ENCODE data around the gene GRIN1.

Gene GRIN1

GRCh38 chr9:137191245-137191644 lies 52.3 kb downstream of the GRIN1 start:
- FAIRE-seq, result no peak
- TF ChIP-seq SPI1 (IDR thresholded peaks at IDR 0.05; ENCODE audit: low read depth, low read length), result no peak
- TF ChIP-seq TAF1 (IDR thresholded peaks at IDR 0.05; ENCODE audit: low read depth, low read length), result no peak
- no peak for TF ChIP-seq POU2F2 (IDR thresholded peaks at IDR 0.05; ENCODE audit: low read depth, low read length)
- TF ChIP-seq PAX5 (IDR thresholded peaks at IDR 0.05; ENCODE audit: insufficient read depth, low read length, severe bottlenecking), result no peak
- TF ChIP-seq POLR2A (IDR thresholded peaks at IDR 0.05; ENCODE audit: low read depth, low read length), result no peak
- no peak for TF ChIP-seq POLR2AphosphoS5 (IDR thresholded peaks at IDR 0.05; ENCODE audit: low read depth, low read length)
- DNase-seq (ENCODE audit: insufficient read length, low spot score), result no peak

DNA sequence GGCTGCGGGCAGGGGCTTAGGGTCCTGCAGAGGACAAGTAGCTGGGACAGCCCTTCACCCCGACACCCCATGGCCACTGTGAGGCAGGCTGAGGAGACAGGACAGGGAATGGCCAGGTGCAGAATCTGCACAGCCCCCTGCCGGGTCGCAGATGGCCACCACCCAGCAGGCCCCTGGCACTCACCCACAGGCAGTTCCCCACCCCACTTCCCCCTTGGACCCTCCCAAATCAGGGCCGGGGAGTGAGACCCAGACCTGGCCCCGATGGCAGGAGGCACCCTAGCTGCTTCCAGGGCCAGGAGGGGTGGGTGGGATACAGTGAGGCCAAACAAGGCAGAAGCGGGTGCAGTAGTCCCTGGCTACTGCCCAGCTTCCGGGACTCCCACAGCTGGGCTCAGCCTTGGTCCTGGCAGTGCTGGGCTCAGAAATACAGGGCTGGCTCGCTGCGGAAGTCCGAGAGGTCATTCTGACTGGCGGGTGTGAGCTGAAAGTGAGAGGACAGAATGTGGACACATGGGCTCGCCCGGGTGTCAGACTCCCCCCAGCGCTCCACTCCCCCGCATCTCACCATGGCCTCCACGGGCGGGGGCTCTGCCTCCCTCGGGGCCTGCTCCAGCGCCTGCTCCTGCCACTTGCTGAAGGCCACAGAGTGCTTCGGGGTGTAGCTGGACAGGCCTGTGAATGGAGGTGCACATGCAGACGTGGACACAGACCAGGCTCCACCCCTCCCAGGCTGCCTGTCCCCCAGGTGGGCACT lies 52.9 kb downstream of the GRIN1 start:
- FAIRE-seq (no peak), DNase-seq (ENCODE audit: insufficient read length, low spot score) (no peak)
- TF ChIP-seq POLR2AphosphoS5 (IDR thresholded peaks at IDR 0.05; ENCODE audit: low read depth, low read length) (no peak), TAF1 (IDR thresholded peaks at IDR 0.05; ENCODE audit: low read depth, low read length) (no peak), SPI1 (IDR thresholded peaks at IDR 0.05; ENCODE audit: low read depth, low read length) (no peak), POLR2A (IDR thresholded peaks at IDR 0.05; ENCODE audit: low read depth, low read length) (no peak), PAX5 (IDR thresholded peaks at IDR 0.05; ENCODE audit: insufficient read depth, low read length, severe bottlenecking) (no peak), POU2F2 (IDR thresholded peaks at IDR 0.05; ENCODE audit: low read depth, low read length) (no peak)

GRCh38 chr9:137192448-137192780 lies 53.5 kb downstream of the GRIN1 start:
- FAIRE-seq (no peak), DNase-seq (ENCODE audit: insufficient read length, low spot score) (no peak)
- no peak for TF ChIP-seq POLR2AphosphoS5 (IDR thresholded peaks at IDR 0.05; ENCODE audit: low read depth, low read length)
- TF ChIP-seq POU2F2 (IDR thresholded peaks at IDR 0.05; ENCODE audit: low read depth, low read length), result no peak

DNA sequence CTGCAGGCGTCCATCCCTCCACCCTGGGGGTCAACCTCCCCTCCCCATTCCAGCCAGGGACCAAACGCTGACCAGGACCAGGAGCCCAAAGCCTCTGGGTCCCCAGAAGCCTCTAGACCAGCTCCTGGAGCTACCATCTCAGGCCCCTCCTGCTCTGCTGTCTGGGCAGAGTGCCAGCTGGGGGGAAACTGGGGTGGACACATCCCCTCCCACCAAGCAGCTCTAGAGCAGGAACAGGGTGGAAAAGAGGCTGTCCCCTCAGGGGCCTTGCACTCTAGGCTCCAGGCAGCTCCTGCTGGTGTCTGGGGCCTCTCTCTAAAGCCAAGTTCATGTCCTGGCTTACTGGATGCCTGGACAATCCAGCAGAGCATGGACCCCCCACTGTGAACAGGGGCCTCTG lies 53.9 kb downstream of the GRIN1 start:
- TF ChIP-seq PAX5 (IDR thresholded peaks at IDR 0.05; ENCODE audit: insufficient read depth, low read length, severe bottlenecking) (no peak), POLR2AphosphoS5 (IDR thresholded peaks at IDR 0.05; ENCODE audit: low read depth, low read length) (no peak), SPI1 (IDR thresholded peaks at IDR 0.05; ENCODE audit: low read depth, low read length) (no peak), POU2F2 (IDR thresholded peaks at IDR 0.05; ENCODE audit: low read depth, low read length) (no peak), POLR2A (IDR thresholded peaks at IDR 0.05; ENCODE audit: low read depth, low read length) (no peak), TAF1 (IDR thresholded peaks at IDR 0.05; ENCODE audit: low read depth, low read length) (no peak)
- FAIRE-seq (no peak), DNase-seq (ENCODE audit: insufficient read length, low spot score) (no peak)

GRCh38 chr9:137193771-137194170 lies 54.8 kb downstream of the GRIN1 start:
- FAIRE-seq (no peak), DNase-seq (ENCODE audit: insufficient read length, low spot score) (no peak)
- no peak for TF ChIP-seq POLR2A (IDR thresholded peaks at IDR 0.05; ENCODE audit: low read depth, low read length)
- TF ChIP-seq TAF1 (IDR thresholded peaks at IDR 0.05; ENCODE audit: low read depth, low read length), result no peak
- TF ChIP-seq PAX5 (IDR thresholded peaks at IDR 0.05; ENCODE audit: insufficient read depth, low read length, severe bottlenecking), result no peak

- FAIRE-seq (no peak), DNase-seq (ENCODE audit: insufficient read length, low spot score) (no peak)
- TF ChIP-seq TAF1 (IDR thresholded peaks at IDR 0.05; ENCODE audit: low read depth, low read length), result no peak
- TF ChIP-seq POU2F2 (IDR thresholded peaks at IDR 0.05; ENCODE audit: low read depth, low read length), result no peak
- TF ChIP-seq POLR2AphosphoS5 (IDR thresholded peaks at IDR 0.05; ENCODE audit: low read depth, low read length), result no peak
- TF ChIP-seq PAX5 (IDR thresholded peaks at IDR 0.05; ENCODE audit: insufficient read depth, low read length, severe bottlenecking), result no peak
- no peak for TF ChIP-seq SPI1 (IDR thresholded peaks at IDR 0.05; ENCODE audit: low read depth, low read length)
- no peak for TF ChIP-seq POLR2A (IDR thresholded peaks at IDR 0.05; ENCODE audit: low read depth, low read length)
These were observed 55.4 kb downstream of the GRIN1 start for GRCh38 chr9:137194388-137194787.

GRCh38 chr9:137194909-137195308 lies 56.0 kb downstream of the GRIN1 start:
- FAIRE-seq (no peak), DNase-seq (ENCODE audit: insufficient read length, low spot score) (no peak)
- TF ChIP-seq POU2F2 (IDR thresholded peaks at IDR 0.05; ENCODE audit: low read depth, low read length) (no peak), PAX5 (IDR thresholded peaks at IDR 0.05; ENCODE audit: insufficient read depth, low read length, severe bottlenecking) (no peak), SPI1 (IDR thresholded peaks at IDR 0.05; ENCODE audit: low read depth, low read length) (no peak), POLR2A (IDR thresholded peaks at IDR 0.05; ENCODE audit: low read depth, low read length) (no peak), TAF1 (IDR thresholded peaks at IDR 0.05; ENCODE audit: low read depth, low read length) (no peak), POLR2AphosphoS5 (IDR thresholded peaks at IDR 0.05; ENCODE audit: low read depth, low read length) (no peak)

- DNase-seq (ENCODE audit: insufficient read length, low spot score) (no peak), FAIRE-seq (no peak)
- TF ChIP-seq TAF1 (IDR thresholded peaks at IDR 0.05; ENCODE audit: low read depth, low read length) (no peak), POLR2A (IDR thresholded peaks at IDR 0.05; ENCODE audit: low read depth, low read length) (no peak), POLR2AphosphoS5 (IDR thresholded peaks at IDR 0.05; ENCODE audit: low read depth, low read length) (no peak), PAX5 (IDR thresholded peaks at IDR 0.05; ENCODE audit: insufficient read depth, low read length, severe bottlenecking) (no peak), POU2F2 (IDR thresholded peaks at IDR 0.05; ENCODE audit: low read depth, low read length) (no peak), SPI1 (IDR thresholded peaks at IDR 0.05; ENCODE audit: low read depth, low read length) (no peak)
These were observed 56.7 kb downstream of the GRIN1 start for GRCh38 chr9:137195525-137196220.

- DNase-seq (ENCODE audit: insufficient read length, low spot score), result no peak
- TF ChIP-seq SPI1 (IDR thresholded peaks at IDR 0.05; ENCODE audit: low read depth, low read length), result no peak
- no peak for TF ChIP-seq TAF1 (IDR thresholded peaks at IDR 0.05; ENCODE audit: low read depth, low read length)
- no peak for FAIRE-seq
These were observed 59.3 kb downstream of the GRIN1 start for GRCh38 chr9:137198051-137198901.
